Neuronal stem cell (in vitro differentiated cells): Measurements from ENCODE around the gene WFDC12.

ENCODE experiments used
- DNase-seq: peaks from one replicate; pipeline ENCODE4 v3.0.0-alpha.2; 2013; ENCODE audit warnings: low spot score
- H2AFZ ChIP-seq: one replicate; pipeline ENCODE4 v1.6.1; 2013; ENCODE audit warnings: mild to moderate bottlenecking, low read length, inconsistent platforms
- H2AK5ac ChIP-seq: 2 replicates; pipeline ENCODE4 v1.6.1; 2013; ENCODE audit warnings: low read depth, mild to moderate bottlenecking, inconsistent platforms, low read length, moderate library complexity, mixed read lengths
- H2BK120ac ChIP-seq: 2 replicates; pipeline ENCODE4 v1.6.1; 2013; ENCODE audit warnings: low read depth, mild to moderate bottlenecking, inconsistent platforms, low read length, moderate library complexity, mixed read lengths
- H2BK12ac ChIP-seq: one replicate; pipeline ENCODE4 v1.6.1; 2013; ENCODE audit warnings: low read length, inconsistent platforms
- H2BK15ac ChIP-seq: 2 replicates; pipeline ENCODE4 v1.6.1; 2013; ENCODE audit warnings: mild to moderate bottlenecking, low read length, inconsistent platforms, mixed read lengths
- H2BK5ac ChIP-seq: one replicate; pipeline ENCODE4 v1.6.1; 2013; ENCODE audit warnings: inconsistent platforms, mild to moderate bottlenecking, low read length, moderate library complexity
- H3K14ac ChIP-seq: one replicate; pipeline ENCODE4 v1.6.1; 2013; ENCODE audit warnings: low read length, inconsistent platforms
- H3K18ac ChIP-seq: 2 replicates; pipeline ENCODE4 v1.6.1; 2013; ENCODE audit warnings: low read length, inconsistent platforms
- H3K23ac ChIP-seq: 2 replicates; pipeline ENCODE4 v1.6.1; 2013; ENCODE audit warnings: low read depth, mild to moderate bottlenecking, mixed read lengths, low read length, inconsistent platforms; ENCODE audit not compliant: poor library complexity
- H3K27ac ChIP-seq: replicated peaks from 3 replicates; pipeline ENCODE4 v1.5.1; 2013; ENCODE audit warnings: low read length, inconsistent platforms
- H3K27me3 ChIP-seq, 3 experiments: 2 replicates each; pipeline ENCODE4 v1.6.1; 2013; ENCODE audit warnings: low read length in 3 of 3, mild to moderate bottlenecking in 2 of 3, inconsistent platforms in 1 of 3, low read depth in 1 of 3, mixed read lengths in 1 of 3, moderate library complexity in 1 of 3; ENCODE audit not compliant: control insufficient read depth in 3 of 3, insufficient read depth in 3 of 3
- H3K36me3 ChIP-seq, 2 donors: replicated peaks in 1 of 2; 2 replicates each; pipeline ENCODE4 v1.6.1; 2013; ENCODE audit warnings: low read length in 2 of 2; ENCODE audit not compliant: control insufficient read depth in 2 of 2, insufficient read depth in 2 of 2
- H3K4ac ChIP-seq: 2 replicates; pipeline ENCODE4 v1.6.1; 2013; ENCODE audit warnings: inconsistent platforms, mild to moderate bottlenecking, low read length, moderate library complexity
- H3K4me1 ChIP-seq, 2 donors: 1 replicate in 1 of 2; 2 replicates in 1 of 2; pipeline ENCODE4 v1.6.1; 2013; ENCODE audit warnings: low read length in 2 of 2, low read depth in 1 of 2; ENCODE audit not compliant: control insufficient read depth in 2 of 2, insufficient read depth in 1 of 2
- H3K4me2 ChIP-seq: one replicate; pipeline ENCODE4 v1.6.1; 2013; ENCODE audit warnings: mild to moderate bottlenecking, low read length, inconsistent platforms; ENCODE audit not compliant: insufficient read depth, poor library complexity, severe bottlenecking
- H3K4me3 ChIP-seq, 2 donors: 2 replicates each; pipeline ENCODE4 v1.5.1; 2013; ENCODE audit warnings: low read length in 2 of 2, mild to moderate bottlenecking in 2 of 2, inconsistent platforms in 1 of 2, moderate library complexity in 1 of 2
- H3K79me1 ChIP-seq: one replicate; pipeline ENCODE4 v1.6.1; 2013; ENCODE audit warnings: low read depth, mild to moderate bottlenecking, inconsistent platforms, low read length, moderate library complexity
- H3K9ac ChIP-seq: one replicate; pipeline ENCODE4 v1.6.1; 2013; ENCODE audit warnings: mild to moderate bottlenecking, low read depth, low read length, inconsistent platforms; ENCODE audit not compliant: poor library complexity
- H3K9me3 ChIP-seq, 2 donors: replicated peaks in 1 of 2; 2 replicates each; pipeline versions ENCODE3 to v1.6.1; 2013; ENCODE audit warnings: low read length in 2 of 2, mild to moderate bottlenecking in 2 of 2, inconsistent platforms in 1 of 2, low read depth in 1 of 2, mixed read lengths in 1 of 2, moderate library complexity in 1 of 2; ENCODE audit not compliant: control insufficient read depth in 2 of 2, insufficient read depth in 1 of 2
- H4K8ac ChIP-seq: one replicate; pipeline ENCODE4 v1.6.1; 2013; ENCODE audit warnings: low read depth, mild to moderate bottlenecking, inconsistent platforms, low read length, moderate library complexity
- H4K91ac ChIP-seq: one replicate; pipeline ENCODE4 v1.6.1; 2013; ENCODE audit warnings: low read length, low read depth, mild to moderate bottlenecking, inconsistent platforms; ENCODE audit not compliant: poor library complexity
- WGBS, 2 donors: extraction: QIAGEN DNeasy Blood & Tissue Kit; methylation state at CpG; one replicate each; pipeline ENCODE4 v1.1.7; 2013; ENCODE audit warnings: missing lambda C conversion rate in 2 of 2, mixed read lengths in 1 of 2; ENCODE audit not compliant: insufficient read length in 2 of 2, insufficient replicate concordance in 1 of 2; ENCODE audit errors: extremely low coverage in 2 of 2; 5-methylcytosine and 5-hydroxymethylcytosine counted together

Gene WFDC12

GRCh38 chr20:45094201-45094600 lies 30.1 kb downstream of the WFDC12 start:
- Histone ChIP-seq H2AFZ (no peak overlapping the region), H2AK5ac (no peak overlapping the region), H3K4me3 (no peak overlapping the region), H3K14ac (no peak overlapping the region), H3K18ac (no peak overlapping the region), H4K8ac (no peak overlapping the region), H3K9me3 (peaks cover 0 to 8% of the 10 kb centered on the region in 2 donors), H3K27me3 (peaks cover 4 to 26% (median 24%) of the 10 kb centered on the region in 3 experiments), H2BK12ac (no peak overlapping the region), H3K79me1 (no peaks in the 10 kb centered on the region), H3K27ac (no peak overlapping the region), H2BK5ac (no peak overlapping the region), H3K4me2 (no peak overlapping the region), H4K91ac (no peak overlapping the region), H3K23ac (no peak overlapping the region), H3K4ac (no peak overlapping the region), H3K9ac (no peak overlapping the region), H2BK15ac (no peak overlapping the region), H3K4me1 (no peaks in the 10 kb centered on the region), H3K36me3 (no peaks in the 10 kb centered on the region), H2BK120ac (no peak overlapping the region)
- DNase-seq: no peak
- no CpG with 5 or more reads among the region's 2 CpGs for WGBS, 2 donors

- Histone ChIP-seq H2BK120ac (no peak overlapping the region), H2BK12ac (no peak overlapping the region), H3K18ac (no peak overlapping the region), H3K36me3 (no peaks in the 10 kb centered on the region), H3K9ac (no peak overlapping the region), H3K23ac (no peak overlapping the region), H3K27me3 (peaks cover 0 to 13% (median 11%) of the 10 kb centered on the region in 3 experiments), H2AK5ac (no peak overlapping the region), H2BK15ac (no peak overlapping the region), H3K79me1 (no peaks in the 10 kb centered on the region), H3K9me3 (peaks cover 0 to 5% of the 10 kb centered on the region in 2 donors), H2BK5ac (no peak overlapping the region), H3K4me2 (no peak overlapping the region), H4K8ac (no peak overlapping the region), H2AFZ (no peak overlapping the region), H3K14ac (no peak overlapping the region), H3K27ac (no peak overlapping the region), H4K91ac (no peak overlapping the region), H3K4ac (no peak overlapping the region), H3K4me3 (no peak overlapping the region), H3K4me1 (no peaks in the 10 kb centered on the region)
- no peak for DNase-seq
- no CpG with 5 or more reads among the region's 7 CpGs for WGBS, 2 donors
These were observed 31.4 kb downstream of the WFDC12 start for GRCh38 chr20:45092898-45093297.

DNA sequence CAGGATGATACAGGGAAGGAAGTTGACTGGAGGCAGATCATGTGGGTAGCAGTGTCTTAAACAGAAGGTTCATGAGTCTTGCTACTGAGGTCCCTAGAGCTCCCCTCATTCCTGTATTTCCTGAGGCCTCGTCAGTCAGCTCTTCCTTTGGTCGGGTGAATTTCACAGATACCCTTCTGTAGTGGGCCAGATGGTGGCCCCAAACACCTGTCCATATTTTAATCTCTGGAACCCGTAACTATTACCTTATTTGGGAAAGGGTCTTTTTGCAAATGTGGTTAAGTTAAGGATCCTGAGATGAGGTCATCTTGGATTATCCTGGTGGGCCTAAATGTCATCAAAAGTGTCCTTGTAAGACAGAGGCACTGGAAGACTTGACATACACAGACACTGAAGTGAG lies 32.9 kb downstream of the WFDC12 start:
- Histone ChIP-seq H4K91ac (no peak overlapping the region), H4K8ac (no peak overlapping the region), H3K14ac (no peak overlapping the region), H3K18ac (no peak overlapping the region), H2BK120ac (no peak overlapping the region), H3K4me2 (no peak overlapping the region), H3K4ac (no peak overlapping the region), H3K4me1 (no peaks in the 10 kb centered on the region), H2BK12ac (no peak overlapping the region), H3K36me3 (no peaks in the 10 kb centered on the region), H3K9me3 (no peaks in the 10 kb centered on the region), H2BK15ac (no peak overlapping the region), H3K27me3 (peaks cover 0 to under 1% (median 0%) of the 10 kb centered on the region in 3 experiments), H2BK5ac (no peak overlapping the region), H3K27ac (no peak overlapping the region), H3K23ac (no peak overlapping the region), H2AFZ (no peak overlapping the region), H3K9ac (no peak overlapping the region), H3K79me1 (no peaks in the 10 kb centered on the region), H3K4me3 (no peak overlapping the region), H2AK5ac (no peak overlapping the region)
- no CpG with 5 or more reads among the region's 3 CpGs for WGBS, 2 donors
- no peak for DNase-seq

GRCh38 chr20:45090481-45090880 lies 33.8 kb downstream of the WFDC12 start:
- no peak overlapping the region for H3K27ac ChIP-seq
- no peak overlapping the region for H2BK12ac ChIP-seq
- H3K14ac ChIP-seq: no peak overlapping the region
- H3K36me3 ChIP-seq: no peaks in the 10 kb centered on the region
- no peaks in the 10 kb centered on the region for H3K79me1 ChIP-seq
- H2AFZ ChIP-seq: no peak overlapping the region
- H3K23ac ChIP-seq: no peak overlapping the region
- no peak overlapping the region for H3K18ac ChIP-seq
- H2BK120ac ChIP-seq: no peak overlapping the region
- no peaks in the 10 kb centered on the region for H3K27me3 ChIP-seq
- H3K4me3 ChIP-seq: no peak overlapping the region
- no peaks in the 10 kb centered on the region for H3K4me1 ChIP-seq
- H2BK15ac ChIP-seq: no peak overlapping the region
- no peak overlapping the region for H4K91ac ChIP-seq
- no peak overlapping the region for H4K8ac ChIP-seq
- H2BK5ac ChIP-seq: no peak overlapping the region
- H3K4ac ChIP-seq: no peak overlapping the region
- H2AK5ac ChIP-seq: no peak overlapping the region
- no peak overlapping the region for H3K9ac ChIP-seq
- DNase-seq: no peak
- WGBS, 2 donors: no CpG with 5 or more reads among the region's 3 CpGs
- H3K4me2 ChIP-seq: no peak overlapping the region
- no peaks in the 10 kb centered on the region for H3K9me3 ChIP-seq
